GM20000 (cell line): ENCODE measurements around the gene NSUN4.

ENCODE experiments used
- DNase-seq: peaks from one replicate; pipeline ENCODE4 v3.0.0; 2012; ENCODE audit warnings: low spot score
- TF ChIP-seq, protein P1 (sequence below): IDR thresholded peaks from 2 replicates; pipeline ENCODE4 v1.5.1; 2012; ENCODE audit warnings: mild to moderate bottlenecking, control low read depth; ENCODE audit errors: extremely low read depth, missing control alignments

The NSUN4 gene

DNA sequence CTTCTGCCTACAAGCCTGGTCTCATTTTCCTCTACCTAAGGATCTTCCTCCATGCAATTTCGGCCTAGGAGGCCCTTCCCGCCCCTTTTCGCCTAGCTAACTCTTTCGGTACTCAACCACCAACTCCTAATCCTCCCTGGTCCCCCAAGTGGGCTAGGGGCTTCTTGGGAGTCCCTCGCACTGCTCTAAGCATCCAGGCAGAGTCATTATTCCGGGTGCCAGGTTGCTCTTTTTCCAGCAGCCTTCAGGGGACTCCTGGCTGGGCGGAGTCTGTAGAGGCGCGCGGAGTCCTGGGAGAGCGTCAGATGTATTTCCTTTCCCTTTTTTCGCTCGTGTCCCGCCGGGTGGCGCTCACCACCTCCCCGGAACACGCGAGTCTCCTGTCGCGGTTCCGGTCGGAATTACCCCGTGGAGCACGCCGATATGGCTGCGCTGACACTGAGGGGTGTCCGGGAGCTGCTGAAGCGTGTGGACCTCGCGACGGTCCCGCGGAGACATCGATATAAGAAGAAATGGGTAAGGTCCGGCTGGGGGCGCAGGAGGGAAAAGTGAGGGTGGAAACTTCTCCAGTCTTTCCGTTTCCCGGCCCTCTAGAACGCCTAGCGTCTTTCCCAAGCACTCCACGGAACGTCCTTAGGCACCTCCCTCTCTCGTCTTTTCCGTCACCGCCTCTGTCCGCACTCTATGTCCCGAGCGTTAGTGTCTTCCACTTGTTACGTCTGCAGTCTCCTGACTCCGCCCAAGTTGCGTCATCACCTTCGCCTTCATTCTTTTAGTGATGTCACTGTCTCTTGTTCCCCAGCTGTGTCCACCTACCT is at the start of gene NSUN4:
Gene NSUN4, plus strand, starts transcription at position 404 of the 818 bp plus-strand sequence. Its CDS starts 20 bp downstream, at position 424.
- TF ChIP-seq, protein P1, sequence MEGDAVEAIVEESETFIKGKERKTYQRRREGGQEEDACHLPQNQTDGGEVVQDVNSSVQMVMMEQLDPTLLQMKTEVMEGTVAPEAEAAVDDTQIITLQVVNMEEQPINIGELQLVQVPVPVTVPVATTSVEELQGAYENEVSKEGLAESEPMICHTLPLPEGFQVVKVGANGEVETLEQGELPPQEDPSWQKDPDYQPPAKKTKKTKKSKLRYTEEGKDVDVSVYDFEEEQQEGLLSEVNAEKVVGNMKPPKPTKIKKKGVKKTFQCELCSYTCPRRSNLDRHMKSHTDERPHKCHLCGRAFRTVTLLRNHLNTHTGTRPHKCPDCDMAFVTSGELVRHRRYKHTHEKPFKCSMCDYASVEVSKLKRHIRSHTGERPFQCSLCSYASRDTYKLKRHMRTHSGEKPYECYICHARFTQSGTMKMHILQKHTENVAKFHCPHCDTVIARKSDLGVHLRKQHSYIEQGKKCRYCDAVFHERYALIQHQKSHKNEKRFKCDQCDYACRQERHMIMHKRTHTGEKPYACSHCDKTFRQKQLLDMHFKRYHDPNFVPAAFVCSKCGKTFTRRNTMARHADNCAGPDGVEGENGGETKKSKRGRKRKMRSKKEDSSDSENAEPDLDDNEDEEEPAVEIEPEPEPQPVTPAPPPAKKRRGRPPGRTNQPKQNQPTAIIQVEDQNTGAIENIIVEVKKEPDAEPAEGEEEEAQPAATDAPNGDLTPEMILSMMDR, result peak; percentile 51
- peak; percentile 74 for DNase-seq

DNA sequence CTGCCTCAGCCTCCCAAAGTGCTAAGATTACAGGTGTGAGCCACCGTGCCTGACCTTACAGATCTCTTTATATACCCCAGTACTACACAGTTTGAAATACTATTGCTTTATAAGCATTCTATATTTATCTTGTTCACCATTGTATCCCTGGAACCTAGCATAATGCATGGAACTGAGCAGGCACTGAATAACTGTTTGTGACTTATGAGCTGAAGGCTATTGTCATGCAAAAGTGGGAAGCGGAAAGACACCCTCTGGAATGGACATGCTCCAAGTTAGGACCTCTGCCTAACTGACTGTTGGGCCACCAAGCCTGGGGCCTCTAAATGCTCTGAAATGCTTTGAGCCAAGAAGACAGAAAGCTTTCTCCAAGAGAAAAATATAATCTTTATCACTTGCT is 45.3 kb upstream of the NSUN4 start:
- TF ChIP-seq, protein P1, result no peak

DNA sequence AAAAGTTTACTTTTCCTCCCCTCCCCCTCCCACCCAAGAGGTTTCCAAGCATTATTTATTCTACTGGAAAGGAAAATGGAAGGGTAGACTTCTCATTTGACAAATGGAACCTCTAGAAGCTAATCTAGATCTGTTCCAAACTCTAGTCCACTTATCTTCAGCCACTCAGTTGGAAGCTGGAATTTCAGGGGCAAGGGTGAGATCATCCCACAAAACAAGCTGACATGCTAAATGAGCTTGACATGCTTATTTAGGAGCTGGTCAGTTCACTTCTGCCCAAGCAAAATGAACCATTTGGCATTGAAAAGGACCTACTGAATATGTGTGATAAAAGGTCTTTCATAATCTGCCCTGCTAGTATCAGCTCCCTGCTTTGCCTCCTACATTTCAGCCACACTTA is 42.2 kb upstream of the NSUN4 start:
- DNase-seq, result no peak
- TF ChIP-seq, protein P1, result no peak

More for the DNA sequence above, 45.3 kb upstream of the NSUN4 start:
- DNase-seq, result no peak

DNA sequence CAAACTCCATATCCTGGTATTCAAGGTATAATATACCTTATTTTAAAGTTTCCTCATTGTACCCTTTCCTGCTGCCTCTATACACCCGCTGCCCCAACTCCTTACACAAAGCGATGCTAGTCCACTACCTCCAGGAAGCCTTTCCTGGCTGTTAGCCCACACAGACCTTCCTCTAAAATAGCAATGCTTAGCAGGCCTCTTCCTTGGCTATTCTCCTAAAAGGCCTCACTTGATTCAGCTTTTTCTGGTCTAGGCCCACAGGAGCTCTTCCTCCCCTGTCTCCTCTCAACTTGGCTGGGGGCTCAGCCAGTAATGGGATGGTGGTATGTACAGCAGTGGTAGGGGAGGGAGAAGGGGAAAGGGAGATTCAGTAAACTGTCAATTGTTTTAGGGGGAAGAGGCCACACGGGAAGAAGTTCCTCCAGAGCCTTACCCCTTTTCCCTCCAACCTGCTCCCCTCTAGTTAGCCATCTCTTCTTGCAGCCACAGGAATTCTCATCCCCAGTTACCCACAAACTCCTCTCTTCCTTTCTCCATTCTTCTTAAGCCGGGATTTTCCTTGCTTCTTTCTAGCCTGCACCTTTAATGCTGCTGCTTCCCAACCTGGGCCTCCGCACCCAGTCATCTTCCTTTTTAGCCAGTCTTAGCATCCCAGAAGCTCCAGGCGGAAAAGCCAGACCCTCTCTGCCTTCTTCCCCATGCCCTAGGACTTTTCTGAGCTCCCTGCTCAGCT is 39.8 kb upstream of the NSUN4 start:
- no peak for DNase-seq
- TF ChIP-seq, protein P1, result no peak

DNA sequence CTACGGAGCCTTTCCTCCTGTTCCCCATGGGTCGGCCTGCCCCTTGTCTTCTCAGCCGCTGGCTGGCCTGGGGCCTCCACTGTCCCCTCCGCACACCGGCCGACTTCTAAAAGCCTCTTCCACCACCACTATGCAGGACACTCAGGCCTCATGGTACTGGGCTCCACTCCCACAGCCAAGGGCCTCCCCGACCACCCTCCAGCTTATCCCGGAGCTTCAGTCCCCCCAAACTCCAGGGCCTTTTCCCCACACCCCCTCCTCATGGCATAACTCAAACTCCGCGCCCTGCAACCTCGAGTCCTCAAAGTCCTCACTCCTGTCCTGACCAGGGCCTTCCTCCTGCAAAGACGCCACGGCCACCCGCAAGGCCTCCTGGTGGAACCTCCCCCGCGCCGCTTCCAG is 39.2 kb upstream of the NSUN4 start:
- TF ChIP-seq, protein P1, result no peak
- DNase-seq, result peak; percentile 23

DNA sequence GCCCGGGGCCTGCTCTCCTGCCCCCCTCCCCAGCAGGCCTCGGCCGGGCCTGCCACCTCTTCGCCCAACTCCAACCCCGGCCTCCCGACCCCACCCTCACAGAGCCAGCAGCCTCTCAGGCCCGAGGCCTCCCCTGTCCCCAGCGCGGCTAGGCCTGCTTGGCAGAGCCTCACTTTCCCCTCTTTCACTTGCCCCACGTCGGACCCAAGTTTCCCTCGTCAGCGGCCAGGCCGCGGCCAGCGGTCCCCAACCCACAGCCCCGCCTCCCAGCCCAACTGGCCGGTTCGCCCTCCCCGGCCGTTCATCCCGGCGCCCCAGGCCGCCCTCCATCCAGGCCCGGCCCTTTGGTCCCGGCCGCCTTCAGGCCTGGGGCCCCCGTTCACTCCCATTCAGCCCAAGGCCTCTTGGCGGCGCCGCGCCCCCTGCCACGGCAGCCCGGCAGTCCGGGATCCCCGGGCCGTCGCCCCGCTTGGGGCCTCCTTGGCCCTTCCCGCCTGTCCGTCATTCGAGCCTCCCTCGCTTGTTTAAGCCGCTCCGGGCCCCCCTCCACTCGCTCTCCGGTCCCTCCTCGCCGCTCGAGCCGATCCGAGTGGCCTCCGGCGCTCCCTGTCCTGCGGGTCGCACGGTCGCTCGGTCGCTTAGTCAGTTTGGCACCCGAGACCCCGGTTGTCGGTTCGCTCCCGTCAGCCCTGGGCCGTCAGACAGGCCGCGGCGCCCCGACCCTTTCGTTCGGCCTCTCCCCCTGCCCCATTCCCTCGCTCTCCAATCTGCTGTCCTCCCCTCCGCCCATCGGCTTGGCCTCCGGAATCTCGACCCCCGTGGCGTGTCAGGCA is 38.6 kb upstream of the NSUN4 start:
- TF ChIP-seq, protein P1, result peak; percentile 67
- peak; percentile 90 for DNase-seq
